Naive thymus-derived CD4-positive, alpha-beta T cell (primary cell): Measurements from ENCODE around the gene MAPK14. TPM values are rescaled to one million over a fixed set of nuclear protein-coding genes. Genes with fewer than 3 reads are reported as not detected.
A peak's percentile ranks its signal among the peaks of the same experiment; 100 is the strongest.

ENCODE experiments used
- ATAC-seq: fragments of 150-1000 bp; cut with Tn5 transposase; 2 replicates; pipeline ENCODE4 v1.10.0; 2021; ENCODE audit warnings: mild to moderate bottlenecking, moderate library complexity
- CTCF ChIA-PET: fragments of 350-600 bp; sonication (Branson Sonifier 250); formaldehyde crosslinking; loops from one replicate; lab custom pipeline; 2021; ENCODE audit warnings: antibody characterized with exemption; lab: Charles Lee
- POLR2A ChIA-PET: fragments of 350-600 bp; sonication (Branson Sonifier 250); formaldehyde crosslinking; loops from one replicate; lab custom pipeline; 2021; ENCODE audit warnings: antibody characterized with exemption, inconsistent platforms; lab: Charles Lee
- DNase-seq, 9 donors: peaks; one replicate each; pipeline versions ENCODE4 v3.0.0 to v3.0.0-alpha.2; 2020 to 2022; ENCODE audit warnings: mixed read lengths in 1 of 9
- H3K27ac ChIP-seq: one replicate; pipeline ENCODE4 v1.7.0; 2013; ENCODE audit warnings: mild to moderate bottlenecking, low read depth, low read length, moderate library complexity
- H3K27me3 ChIP-seq, 2 donors: one replicate each; pipeline ENCODE4 v1.7.0; 2013; ENCODE audit warnings: low read length in 2 of 2, mild to moderate bottlenecking in 2 of 2, moderate library complexity in 2 of 2; ENCODE audit not compliant: control insufficient read depth in 2 of 2, insufficient read depth in 2 of 2
- H3K36me3 ChIP-seq, 3 experiments: 1 replicate in 2 of 3; 2 replicates in 1 of 3; pipeline ENCODE4 v1.7.0; 2013; ENCODE audit warnings: low read length in 3 of 3, mild to moderate bottlenecking in 3 of 3, moderate library complexity in 1 of 3; ENCODE audit not compliant: insufficient read depth in 3 of 3, control insufficient read depth in 2 of 3
- H3K4me1 ChIP-seq, 2 donors: one replicate each; pipeline ENCODE4 v1.7.0; 2013; ENCODE audit warnings: low read length in 2 of 2, mild to moderate bottlenecking in 2 of 2, moderate library complexity in 1 of 2; ENCODE audit not compliant: control insufficient read depth in 2 of 2, insufficient read depth in 2 of 2
- H3K4me3 ChIP-seq: 2 replicates; pipeline ENCODE4 v1.7.0; 2013; ENCODE audit warnings: mild to moderate bottlenecking, low read length
- H3K9me3 ChIP-seq, 3 experiments: 1 replicate in 2 of 3; 2 replicates in 1 of 3; pipeline ENCODE4 v1.7.0; 2013; ENCODE audit warnings: low read length in 3 of 3; ENCODE audit not compliant: control insufficient read depth in 2 of 3
- H3K27ac Mint-ChIP-seq, 9 donors: one replicate each; pipeline ENCODE4 v1.8.0; 2020 to 2022; ENCODE audit warnings: mixed read lengths in 9 of 9, mild to moderate bottlenecking in 8 of 9, moderate library complexity in 5 of 9, inconsistent platforms in 2 of 9
- H3K27me3 Mint-ChIP-seq, 5 donors: one replicate each; pipeline ENCODE4 v1.8.0; 2021 to 2022; ENCODE audit warnings: mixed read lengths in 5 of 5, mild to moderate bottlenecking in 1 of 5
- H3K36me3 Mint-ChIP-seq, 5 donors: one replicate each; pipeline ENCODE4 v1.8.0; 2020 to 2022; ENCODE audit warnings: mixed read lengths in 5 of 5, mild to moderate bottlenecking in 3 of 5, inconsistent platforms in 1 of 5
- H3K4me1 Mint-ChIP-seq, 7 donors: one replicate each; pipeline ENCODE4 v1.8.0; 2020 to 2022; ENCODE audit warnings: mixed read lengths in 7 of 7, mild to moderate bottlenecking in 3 of 7, inconsistent platforms in 1 of 7
- H3K4me3 Mint-ChIP-seq, 10 donors: one replicate each; pipeline ENCODE4 v1.8.0; 2020 to 2022; ENCODE audit warnings: mild to moderate bottlenecking in 10 of 10, mixed read lengths in 10 of 10, moderate library complexity in 6 of 10, inconsistent platforms in 2 of 10
- H3K9me3 Mint-ChIP-seq, 11 donors: one replicate each; pipeline ENCODE4 v1.8.0; 2020 to 2022; ENCODE audit warnings: mixed read lengths in 11 of 11, mild to moderate bottlenecking in 4 of 11, inconsistent platforms in 1 of 11, moderate library complexity in 1 of 11
- intact Hi-C, 2 donors: fragments of 100-400 bp; cut with micrococcal nuclease; formaldehyde crosslinking; loops; one replicate each; pipeline ENCODE4 v1.15.1; 2023
- polyA plus RNA-seq, 2 donors: library from polyadenylated mRNA; unstranded; fragments of 300-500 nt; fragmentation: Illumina TruSeq; gene quantifications; one replicate each; pipeline ENCODE4 v1.2.3, GENCODE V29; 2021
- total RNA-seq, 6 experiments: library from RNA in 5 of 6; stranded (reverse) in 5 of 6; gene quantifications; 1 replicate in 5 of 6; 2 replicates in 1 of 6; pipeline ENCODE4 v1.2.3 and lab custom pipeline; 2021 to 2026

Gene MAPK14
- total and polyA plus RNA-seq, 7 experiments from 2014 or later: 43.2 to 81.0 (median 60.5) TPM

DNA sequence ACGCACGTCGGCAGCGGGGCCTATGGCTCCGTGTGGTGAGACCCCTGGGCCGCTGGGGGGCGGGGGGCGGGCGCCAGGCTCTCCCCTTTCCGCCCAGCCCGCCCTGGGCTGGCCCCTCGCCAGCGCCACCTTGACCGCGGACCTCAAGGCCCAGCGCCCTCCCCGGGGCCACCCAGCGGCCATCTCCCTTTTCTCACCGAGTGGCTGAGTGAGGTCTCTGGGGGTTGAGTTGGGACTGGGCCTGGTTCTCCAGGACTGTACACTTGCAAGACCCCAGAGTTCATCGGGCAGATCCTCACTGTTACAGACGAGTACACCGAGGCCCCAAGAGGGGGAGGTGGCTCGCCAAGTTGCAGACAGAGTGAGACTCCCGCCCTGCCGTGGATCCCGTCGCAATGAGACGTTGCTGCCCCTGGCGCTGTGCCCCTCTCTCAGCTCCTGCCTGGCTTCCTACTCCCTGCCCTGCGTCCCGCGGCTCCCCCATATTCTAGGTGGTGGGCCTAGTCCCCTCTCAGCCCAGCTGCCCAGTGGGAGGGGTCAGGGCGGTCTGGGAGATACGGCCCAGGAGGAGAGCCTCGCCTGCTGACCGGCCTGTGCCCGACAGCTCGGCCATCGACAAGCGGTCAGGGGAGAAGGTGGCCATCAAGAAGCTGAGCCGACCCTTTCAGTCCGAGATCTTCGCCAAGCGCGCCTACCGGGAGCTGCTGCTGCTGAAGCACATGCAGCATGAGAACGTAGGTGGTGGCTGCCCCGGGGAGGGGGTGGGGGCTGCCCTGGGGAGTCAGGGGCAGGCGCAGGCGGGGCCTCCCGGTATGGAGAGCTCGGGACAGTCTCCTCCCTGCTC is 103.3 kb downstream of the MAPK14 start:
- DNase-seq (peak; percentile 30 to 78 (median 47)), ATAC-seq (peak; percentile 46)
- Mint-ChIP-seq H3K36me3 (peaks cover 0 to 19% (median 14%) of the 10 kb centered on the region in 5 donors), H3K4me1 (peaks cover 43 to 63% (median 57%) of the 10 kb centered on the region in 7 donors), H3K27ac (peak overlapping the region; percentile 84 to 96 (median 92)), H3K9me3 (peaks cover 0 to under 1% (median 0%) of the 10 kb centered on the region in 11 donors), H3K4me3 (peak overlapping the region; percentile 85 to 92 (median 88)), H3K27me3 (no peaks in the 10 kb centered on the region)
- ChIA-PET CTCF (interaction anchor here (0.9 to 4.5 kb wide), 13 partner anchors 9 to 465 kb away, joined by 3 to 26 read pairs (median 5); partner anchors contain the start of gene MAPK14), POLR2A (interaction anchor here (0.6 to 3.1 kb wide), 17 partner anchors 9 to 464 kb away, joined by 3 to 53 read pairs (median 7); partner anchors contain the start of genes BRPF3, MAPK14 and SRSF3)
- H3K36me3 ChIP-seq: peaks cover 0 to 28% (median 8%) of the 10 kb centered on the region in 3 experiments
- H3K9me3 ChIP-seq: no peaks in the 10 kb centered on the region
- intact Hi-C loops: loop anchor here (1.0 to 2.0 kb wide), 6 partner anchors 11 to 230 kb away; partner anchors contain the start of genes BRPF3 (in 2 of the 2) and MAPK14 (in 2 of the 2)
- H3K4me1 ChIP-seq: peaks cover 30 to 31% of the 10 kb centered on the region in 2 donors
- peak overlapping the region; percentile 87 for H3K27ac ChIP-seq
- peak overlapping the region; percentile 72 for H3K4me3 ChIP-seq
- no peaks in the 10 kb centered on the region for H3K27me3 ChIP-seq

DNA sequence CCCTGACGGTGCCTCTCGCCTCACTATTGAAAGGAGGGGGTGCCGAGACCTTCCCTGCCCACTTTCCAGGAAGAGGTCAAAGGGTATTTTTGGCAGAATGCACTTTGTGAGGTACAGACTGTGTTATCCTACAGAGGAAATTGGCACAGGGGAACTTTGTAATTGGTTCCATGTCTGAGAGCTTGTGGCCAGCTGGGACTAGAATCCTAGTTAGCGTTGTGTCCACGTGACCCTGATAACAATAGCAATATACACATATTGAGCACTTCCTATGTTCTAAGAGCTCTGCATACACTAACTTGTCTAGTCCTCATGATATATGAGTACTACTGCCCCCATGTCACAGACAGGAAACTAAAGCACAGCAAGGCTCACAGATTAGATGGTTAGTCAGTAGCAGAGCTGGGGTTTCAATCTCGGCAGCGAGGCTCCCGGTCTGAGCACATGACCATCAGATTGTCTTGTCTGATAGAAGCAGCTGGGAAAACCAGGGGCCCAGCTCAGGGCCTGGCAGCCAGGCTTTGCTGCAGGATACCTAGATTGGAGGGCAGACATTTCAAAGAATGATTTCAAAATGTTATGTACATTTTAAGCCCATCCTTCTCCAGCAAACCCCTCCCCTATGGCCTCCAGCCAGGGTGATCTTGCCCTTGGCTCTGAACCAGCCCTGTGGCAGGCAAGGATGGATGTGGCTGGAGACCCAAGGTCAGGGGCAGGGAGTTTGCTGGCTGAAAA is 104.1 kb downstream of the MAPK14 start:
- no peaks in the 10 kb centered on the region for H3K9me3 ChIP-seq
- peak; percentile 67 for ATAC-seq
- peaks cover 0 to 36% (median 8%) of the 10 kb centered on the region in 3 experiments for H3K36me3 ChIP-seq
- no peaks in the 10 kb centered on the region for H3K27me3 ChIP-seq
- Mint-ChIP-seq H3K4me3 (peak overlapping the region; percentile 85 to 92 (median 88)), H3K4me1 (peaks cover 37 to 55% (median 49%) of the 10 kb centered on the region in 7 donors), H3K36me3 (peaks cover 0 to 24% (median 14%) of the 10 kb centered on the region in 5 donors), H3K9me3 (no peaks in the 10 kb centered on the region), H3K27me3 (no peaks in the 10 kb centered on the region), H3K27ac (peak overlapping the region; percentile 84 to 96 (median 92))
- intact Hi-C loops: loop anchor here (1.0 to 2.0 kb wide), 6 partner anchors 11 to 229 kb away; partner anchors contain the start of genes BRPF3 (in 2 of the 2) and MAPK14 (in 2 of the 2)
- peak overlapping the region; percentile 87 for H3K27ac ChIP-seq
- CTCF ChIA-PET: interaction anchor here (0.8 to 4.5 kb wide), 14 partner anchors 8 to 464 kb away, joined by 3 to 26 read pairs (median 5); partner anchors contain the start of gene MAPK14
- H3K4me1 ChIP-seq: peaks cover 24 to 25% of the 10 kb centered on the region in 2 donors
- peak overlapping the region; percentile 72 for H3K4me3 ChIP-seq
- POLR2A ChIA-PET: interaction anchor here (0.5 to 3.1 kb wide), 17 partner anchors 8 to 463 kb away, joined by 3 to 53 read pairs (median 7); partner anchors contain the start of genes BRPF3, MAPK14 and SRSF3
- DNase-seq: peak in 7 of 9 donors; percentile 41 to 58 (median 48)

DNA sequence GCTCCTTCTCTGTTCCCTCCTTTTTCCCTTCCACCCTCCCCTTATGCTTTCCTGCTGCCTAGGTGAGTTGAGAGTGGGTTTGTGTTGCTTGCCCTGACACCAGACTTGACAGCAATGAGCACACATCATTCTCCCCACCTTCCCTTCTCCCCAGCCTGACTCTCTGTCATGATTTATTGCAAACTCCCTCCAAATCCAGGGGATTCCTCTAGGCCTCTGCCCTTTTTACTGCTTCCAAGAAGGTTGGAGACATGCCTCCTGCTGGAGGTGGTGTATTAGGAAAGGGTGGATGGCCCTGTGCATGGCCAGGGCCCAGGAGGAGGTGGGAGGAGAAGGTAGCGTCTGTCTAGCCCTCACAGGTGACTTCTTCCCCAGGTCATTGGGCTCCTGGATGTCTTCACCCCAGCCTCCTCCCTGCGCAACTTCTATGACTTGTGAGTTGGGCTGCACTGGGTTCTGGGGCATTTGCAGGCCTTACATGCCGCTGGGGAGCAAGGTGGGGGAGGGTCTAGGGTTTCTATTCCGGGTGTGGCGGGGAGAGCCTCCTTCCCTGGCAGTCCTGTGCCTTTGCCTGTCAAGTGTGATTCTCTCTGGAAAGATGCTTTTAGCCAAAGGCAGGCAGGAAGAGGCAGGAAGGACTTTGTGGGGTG is 104.8 kb downstream of the MAPK14 start:
- Mint-ChIP-seq H3K9me3 (no peaks in the 10 kb centered on the region), H3K4me1 (peaks cover 30 to 48% (median 42%) of the 10 kb centered on the region in 7 donors), H3K36me3 (peaks cover 0 to 28% (median 18%) of the 10 kb centered on the region in 5 donors), H3K4me3 (peak overlapping the region in 9 of 10 donors; percentile 85 to 92 (median 88)), H3K27ac (peak overlapping the region; percentile 84 to 96 (median 92)), H3K27me3 (no peaks in the 10 kb centered on the region)
- ATAC-seq (no peak), DNase-seq (no peak)
- Histone ChIP-seq H3K4me3 (peak overlapping the region; percentile 72), H3K36me3 (peaks cover 0 to 40% (median 8%) of the 10 kb centered on the region in 3 experiments), H3K4me1 (peaks cover 20% of the 10 kb centered on the region in 2 donors), H3K9me3 (no peaks in the 10 kb centered on the region), H3K27ac (peak overlapping the region; percentile 87), H3K27me3 (no peaks in the 10 kb centered on the region)
- intact Hi-C loops: no loop called here
- CTCF ChIA-PET: interaction anchor here (0.8 to 4.5 kb wide), 12 partner anchors 9 to 463 kb away, joined by 3 to 26 read pairs (median 5); partner anchors contain the start of gene MAPK14
- POLR2A ChIA-PET: interaction anchor here (0.5 to 3.1 kb wide), 14 partner anchors 9 to 462 kb away, joined by 3 to 53 read pairs (median 7); partner anchors contain the start of genes BRPF3 and SRSF3

DNA sequence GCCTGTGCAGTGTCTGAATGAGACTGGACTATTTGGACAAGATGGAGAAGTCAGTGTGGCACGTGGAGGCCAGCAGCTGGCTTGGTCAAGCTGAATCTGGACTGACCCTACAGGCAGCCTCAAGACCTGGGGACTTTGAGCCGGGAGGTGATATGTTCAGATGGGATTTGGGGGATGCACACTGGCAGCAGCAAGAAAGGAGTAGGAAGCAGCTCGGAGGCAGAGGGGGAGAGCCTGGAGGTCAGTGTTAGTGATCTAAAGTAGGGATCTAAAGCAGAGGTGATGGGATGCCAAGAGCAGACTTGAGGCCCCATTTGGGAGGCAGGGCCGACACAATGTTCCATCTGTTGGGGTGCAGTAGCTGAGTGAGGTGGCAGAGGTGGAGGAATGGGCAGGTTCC is 105.5 kb downstream of the MAPK14 start:
- Mint-ChIP-seq H3K27ac (peak overlapping the region; percentile 19 to 96 (median 92)), H3K9me3 (no peaks in the 10 kb centered on the region), H3K4me1 (peaks cover 28 to 43% (median 39%) of the 10 kb centered on the region in 7 donors), H3K4me3 (peak overlapping the region in 2 of 10 donors; percentile 2 to 87), H3K27me3 (no peaks in the 10 kb centered on the region), H3K36me3 (peaks cover 0 to 28% (median 18%) of the 10 kb centered on the region in 5 donors)
- no peak for ATAC-seq
- no peak for DNase-seq
- H3K27ac ChIP-seq: peak overlapping the region; percentile 87
- peaks cover 0 to 46% (median 8%) of the 10 kb centered on the region in 3 experiments for H3K36me3 ChIP-seq
- ChIA-PET POLR2A (interaction anchor here (1.0 to 1.2 kb wide), 3 partner anchors 12 to 105 kb away, joined by 3 to 4 read pairs (median 3); partner anchors contain the start of gene MAPK14), CTCF (interaction anchor here (4.5 kb wide), 1 partner anchor 37 kb away, joined by 26 read pairs; no protein-coding TSS in a partner anchor)
- H3K4me1 ChIP-seq: peaks cover 20% of the 10 kb centered on the region in 2 donors
- no peaks in the 10 kb centered on the region for H3K9me3 ChIP-seq
- no peak overlapping the region for H3K4me3 ChIP-seq
- intact Hi-C loops: no loop called here
- no peaks in the 10 kb centered on the region for H3K27me3 ChIP-seq

DNA sequence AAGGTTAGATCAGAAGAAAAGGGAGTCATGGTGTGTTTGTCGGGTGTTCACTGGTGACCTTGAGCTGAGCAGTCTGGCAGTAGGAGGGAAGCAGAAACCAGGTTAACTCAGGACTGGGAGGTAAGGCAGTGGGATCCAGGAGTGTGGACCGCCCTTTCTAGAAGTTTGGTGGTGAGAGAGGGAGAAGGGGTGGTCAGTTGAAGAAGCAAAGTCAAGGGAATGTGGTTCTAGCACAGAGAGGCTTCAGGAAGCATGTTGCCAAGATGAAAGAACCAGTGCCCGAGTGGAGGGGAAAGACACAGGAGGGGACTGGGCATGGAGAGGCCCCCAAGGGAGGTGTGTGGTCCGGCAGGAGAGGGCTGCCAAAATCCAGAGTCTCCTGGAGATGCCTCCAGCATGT is 106.3 kb downstream of the MAPK14 start:
- Histone ChIP-seq H3K27me3 (no peaks in the 10 kb centered on the region), H3K4me3 (no peak overlapping the region), H3K9me3 (no peaks in the 10 kb centered on the region), H3K36me3 (peaks cover 0 to 53% (median 8%) of the 10 kb centered on the region in 3 experiments), H3K4me1 (peaks cover 20% of the 10 kb centered on the region in 2 donors), H3K27ac (peak overlapping the region; percentile 3)
- intact Hi-C loops: no loop called here
- Mint-ChIP-seq H3K9me3 (no peaks in the 10 kb centered on the region), H3K27me3 (no peaks in the 10 kb centered on the region), H3K4me1 (peaks cover 23 to 39% (median 36%) of the 10 kb centered on the region in 7 donors), H3K27ac (peak overlapping the region in 5 of 9 donors; percentile 34 to 95 (median 92)), H3K36me3 (peaks cover 0 to 29% (median 18%) of the 10 kb centered on the region in 5 donors), H3K4me3 (peak overlapping the region in 1 of 10 donors; percentile 30)
- no peak for DNase-seq
- no peak for ATAC-seq
- ChIA-PET CTCF (interaction anchor here (0.6 to 4.5 kb wide), 2 partner anchors 38 to 661 kb away, joined by 3 to 26 read pairs; no protein-coding TSS in a partner anchor), POLR2A (interaction anchor here (0.7 to 1.2 kb wide), 3 partner anchors 61 to 106 kb away, joined by 3 to 4 read pairs (median 3); partner anchors contain the start of gene MAPK14)
